ENCODE measurements around the gene JAK1.

The JAK1 gene

GRCh38 chr1:64864018-64864940 lies 102.1 kb downstream of the JAK1 start:
- peak; percentile 84 for DNase-seq (ENCODE audit: low read depth)
- TF ChIP-seq CTCF (IDR thresholded peaks at IDR 0.05; ENCODE audit: control insufficient read depth, extremely low read depth, insufficient read depth): no peak
- no peak overlapping the region for H3K4me3 ChIP-seq (ENCODE audit: low read depth, low read length)

GRCh38 chr1:64861611-64862010 lies 104.7 kb downstream of the JAK1 start:
- DNase-seq (ENCODE audit: low read depth): no peak
- TF ChIP-seq CTCF (IDR thresholded peaks at IDR 0.05; ENCODE audit: control insufficient read depth, extremely low read depth, insufficient read depth): 0 out of 2 replicates have a peak, but pooled peaks have one; percentile 13
- no peak overlapping the region for H3K4me3 ChIP-seq (ENCODE audit: low read depth, low read length)

DNA sequence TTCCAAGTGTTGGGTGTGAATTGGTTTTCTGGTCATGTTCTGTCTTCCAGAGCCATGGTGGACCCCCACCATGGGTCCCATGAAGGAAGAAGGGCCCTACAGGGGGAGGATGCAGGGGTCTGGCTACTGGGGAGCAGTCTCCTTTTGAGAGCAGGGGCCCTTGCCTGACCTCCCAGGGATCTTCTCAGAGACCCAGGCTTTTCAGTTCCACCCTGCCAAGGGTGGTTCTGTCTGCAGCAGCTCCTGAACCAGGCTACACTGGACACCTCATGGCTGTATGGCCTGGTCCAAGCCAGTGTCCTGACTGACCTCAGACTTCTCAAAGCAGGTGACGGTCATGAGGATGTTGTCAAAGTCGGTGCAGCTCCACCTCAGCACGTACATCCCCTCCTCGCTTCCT lies 109.0 kb downstream of the JAK1 start:
- no peak overlapping the region for H3K4me3 ChIP-seq (ENCODE audit: low read depth, low read length)
- no peak for TF ChIP-seq CTCF (IDR thresholded peaks at IDR 0.05; ENCODE audit: control insufficient read depth, extremely low read depth, insufficient read depth)
- no peak for DNase-seq (ENCODE audit: low read depth)

DNA sequence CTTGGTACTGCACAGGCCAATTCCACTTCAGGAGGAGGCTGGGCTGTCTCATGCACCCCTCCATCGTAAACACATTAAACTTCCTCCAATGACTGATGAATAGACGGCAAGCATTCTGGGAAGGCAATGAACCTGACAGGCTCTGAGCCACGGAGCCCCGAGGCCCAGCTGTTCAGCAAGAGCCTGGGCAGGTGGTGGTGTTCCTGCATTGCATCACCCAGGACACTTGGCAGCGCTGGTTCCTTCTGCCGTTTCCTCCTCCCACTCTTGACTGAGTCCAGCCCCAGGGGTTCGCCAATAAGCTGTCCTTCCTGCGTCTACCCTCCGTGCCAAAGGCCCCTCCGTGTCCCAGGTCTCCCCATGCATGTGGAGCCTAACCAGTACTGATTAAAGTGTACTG lies 109.8 kb downstream of the JAK1 start:
- no peak for TF ChIP-seq CTCF (IDR thresholded peaks at IDR 0.05; ENCODE audit: control insufficient read depth, extremely low read depth, insufficient read depth)
- H3K4me3 ChIP-seq (ENCODE audit: low read depth, low read length): no peak overlapping the region
- no peak for DNase-seq (ENCODE audit: low read depth)

GRCh38 chr1:64855557-64855956 lies 110.8 kb downstream of the JAK1 start:
- no peak overlapping the region for H3K4me3 ChIP-seq (ENCODE audit: low read depth, low read length)
- no peak for TF ChIP-seq CTCF (IDR thresholded peaks at IDR 0.05; ENCODE audit: control insufficient read depth, extremely low read depth, insufficient read depth)
- DNase-seq (ENCODE audit: low read depth): no peak

DNA sequence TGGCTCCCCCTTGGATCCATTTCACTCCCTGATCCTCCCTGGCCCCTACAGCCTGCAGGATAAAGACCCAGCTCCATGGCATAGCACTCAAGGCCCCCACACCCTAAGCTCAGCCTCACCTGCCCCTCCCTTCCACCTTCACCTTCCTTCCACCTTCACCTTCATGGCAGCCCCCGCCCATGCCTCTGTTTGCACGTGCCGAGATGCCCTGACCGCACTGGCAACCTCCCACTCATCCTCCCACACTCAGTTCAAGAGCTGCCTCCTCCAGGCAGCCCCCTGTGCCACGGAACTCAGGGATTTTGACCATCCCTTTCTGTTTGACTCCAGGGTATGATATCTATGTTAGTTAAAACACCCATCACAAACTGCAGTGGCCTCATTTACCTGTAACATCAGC lies 111.7 kb downstream of the JAK1 start:
- no peak for DNase-seq (ENCODE audit: low read depth)
- H3K4me3 ChIP-seq (ENCODE audit: low read depth, low read length): no peak overlapping the region
- no peak for TF ChIP-seq CTCF (IDR thresholded peaks at IDR 0.05; ENCODE audit: control insufficient read depth, extremely low read depth, insufficient read depth)

- no peak for TF ChIP-seq CTCF (IDR thresholded peaks at IDR 0.05; ENCODE audit: control insufficient read depth, extremely low read depth, insufficient read depth)
- no peak overlapping the region for H3K4me3 ChIP-seq (ENCODE audit: low read depth, low read length)
- no peak for DNase-seq (ENCODE audit: low read depth)
These were observed 114.7 kb downstream of the JAK1 start for GRCh38 chr1:64851664-64852063.
